Neural progenitor cell (in vitro differentiated cells): ENCODE results near the gene SURF1. TPM values are rescaled to one million over a fixed set of nuclear protein-coding genes. Genes with fewer than 3 reads are reported as not detected.
A peak's percentile ranks its signal among the peaks of the same experiment; 100 is the strongest.

Source experiments
- DNase-seq: peaks from one replicate; pipeline ENCODE4 v3.0.0-alpha.2; 2016; ENCODE audit warnings: low spot score
- H2AFZ ChIP-seq: fragments of 200-600 bp; sonication (generic); replicated peaks from 2 replicates; pipeline ENCODE4 v1.6.1; 2016; ENCODE audit warnings: antibody characterized with exemption
- H3F3A ChIP-seq: fragments of 200-600 bp; sonication (generic); 2 replicates; pipeline ENCODE4 v1.6.1; 2016; ENCODE audit warnings: antibody characterized with exemption, low read depth
- H3K27ac ChIP-seq: fragments of 200-600 bp; sonication (generic); 2 replicates; pipeline ENCODE4 v1.5.1; 2016; ENCODE audit warnings: mild to moderate bottlenecking
- H3K27me3 ChIP-seq: fragments of 200-600 bp; sonication (generic); 2 replicates; pipeline ENCODE4 v1.6.1; 2016; ENCODE audit warnings: mild to moderate bottlenecking, moderate library complexity
- H3K36me3 ChIP-seq: fragments of 200-600 bp; sonication (generic); 2 replicates; pipeline ENCODE4 v1.5.1; 2016
- H3K4me1 ChIP-seq: fragments of 200-600 bp; sonication (generic); 2 replicates; pipeline ENCODE4 v1.6.1; 2016; ENCODE audit warnings: mixed run types
- H3K4me2 ChIP-seq: fragments of 200-600 bp; sonication (generic); 2 replicates; pipeline ENCODE4 v1.6.1; 2016
- H3K4me3 ChIP-seq: fragments of 200-600 bp; sonication (generic); 2 replicates; pipeline ENCODE4 v1.5.1; 2016
- H3K79me2 ChIP-seq: fragments of 200-600 bp; sonication (generic); 2 replicates; pipeline ENCODE4 v1.6.1; 2016; ENCODE audit warnings: low read depth
- H3K9ac ChIP-seq: fragments of 200-600 bp; sonication (generic); 2 replicates; pipeline ENCODE4 v1.6.1; 2016
- H3K9me3 ChIP-seq: fragments of 200-600 bp; sonication (generic); 2 replicates; pipeline ENCODE4 v1.5.1; 2016; ENCODE audit warnings: low read depth
- H4K20me1 ChIP-seq: fragments of 200-600 bp; sonication (generic); 2 replicates; pipeline ENCODE4 v1.6.1; 2016; ENCODE audit warnings: low read depth
- H3K27ac Mint-ChIP-seq: 3 replicates; pipeline ENCODE4 v1.8.0; 2021; ENCODE audit warnings: mixed read lengths
- H3K27me3 Mint-ChIP-seq: 2 replicates; pipeline ENCODE4 v1.8.0; 2022; ENCODE audit warnings: low read depth, mild to moderate bottlenecking, inconsistent platforms, moderate library complexity, mixed read lengths; ENCODE audit not compliant: insufficient read depth
- H3K36me3 Mint-ChIP-seq: 3 replicates; pipeline ENCODE4 v1.8.0; 2021; ENCODE audit warnings: mixed read lengths
- H3K4me1 Mint-ChIP-seq: 3 replicates; pipeline ENCODE4 v1.8.0; 2021; ENCODE audit warnings: mixed read lengths
- H3K4me3 Mint-ChIP-seq: 3 replicates; pipeline ENCODE4 v1.8.0; 2021; ENCODE audit warnings: mild to moderate bottlenecking, moderate library complexity, mixed read lengths
- H3K9me3 Mint-ChIP-seq: 3 replicates; pipeline ENCODE4 v1.8.0; 2020; ENCODE audit warnings: mixed read lengths
- CTCF ChIP-seq: fragments of 200-600 bp; sonication (generic); IDR thresholded peaks from 2 replicates; pipeline ENCODE4 v1.5.1; 2017; ENCODE audit warnings: antibody characterized with exemption, mild to moderate bottlenecking
- EZH2 ChIP-seq: fragments of 200-600 bp; sonication (generic); IDR thresholded peaks from 2 replicates; pipeline ENCODE4 v1.6.1; 2017; ENCODE audit warnings: antibody characterized with exemption, mild to moderate bottlenecking, moderate library complexity
- EZH2phosphoT487 ChIP-seq: fragments of 200-600 bp; sonication (generic); IDR thresholded peaks from 2 replicates; pipeline ENCODE4 v1.6.1; 2017; ENCODE audit warnings: antibody characterized with exemption
- total RNA-seq: library from RNA; depleted of rRNA; stranded (reverse); fragments of >200 nt; gene quantifications from 2 replicates; pipeline ENCODE4 v1.2.3, GENCODE V29; 2015; ENCODE audit warnings: low replicate concordance

Gene SURF1
- total RNA-seq, 1 donor from 2014 or later: 31.0 TPM

- Histone ChIP-seq H3K9ac (no peak overlapping the region), H3K79me2 (peaks cover 28% of the 10 kb centered on the region), H4K20me1 (peaks cover 61% of the 10 kb centered on the region), H3K27me3 (no peaks in the 10 kb centered on the region), H3K27ac (no peak overlapping the region), H3K36me3 (no peaks in the 10 kb centered on the region), H3K4me3 (no peak overlapping the region), H2AFZ (no peak overlapping the region), H3F3A (peaks cover 6% of the 10 kb centered on the region), H3K9me3 (no peaks in the 10 kb centered on the region), H3K4me2 (no peak overlapping the region), H3K4me1 (peaks cover 5% of the 10 kb centered on the region)
- no peaks in the 10 kb centered on the region for H3K9me3 Mint-ChIP-seq
- no peak for TF ChIP-seq EZH2phosphoT487
- DNase-seq: no peak
- H3K36me3 Mint-ChIP-seq: peaks cover 26% of the 10 kb centered on the region
- H3K27ac Mint-ChIP-seq: no peak overlapping the region
- peaks cover 11% of the 10 kb centered on the region for H3K27me3 Mint-ChIP-seq
- no peak overlapping the region for H3K4me3 Mint-ChIP-seq
- peaks cover 9% of the 10 kb centered on the region for H3K4me1 Mint-ChIP-seq
These were observed 5.3 kb upstream of the SURF1 start for GRCh38 chr9:133361507-133362092.

GRCh38 chr9:133360400-133361393 is 4.4 kb upstream of the SURF1 start:
- peaks cover 54% of the 10 kb centered on the region for H4K20me1 ChIP-seq
- Mint-ChIP-seq H3K27me3 (peaks cover 7% of the 10 kb centered on the region), H3K27ac (no peak overlapping the region), H3K4me3 (no peak overlapping the region), H3K4me1 (peaks cover 9% of the 10 kb centered on the region), H3K36me3 (peaks cover 26% of the 10 kb centered on the region), H3K9me3 (no peaks in the 10 kb centered on the region)
- peaks cover 6% of the 10 kb centered on the region for H3F3A ChIP-seq
- peaks cover 24% of the 10 kb centered on the region for H3K79me2 ChIP-seq
- H2AFZ ChIP-seq: no peak overlapping the region
- TF ChIP-seq EZH2phosphoT487 (no peak), EZH2 (no peak), CTCF (no peak)
- DNase-seq: no peak
- no peaks in the 10 kb centered on the region for H3K9me3 ChIP-seq
- H3K4me2 ChIP-seq: no peak overlapping the region
- H3K36me3 ChIP-seq: no peaks in the 10 kb centered on the region
- no peak overlapping the region for H3K27ac ChIP-seq
- no peaks in the 10 kb centered on the region for H3K27me3 ChIP-seq
- H3K9ac ChIP-seq: no peak overlapping the region
- no peak overlapping the region for H3K4me3 ChIP-seq
- H3K4me1 ChIP-seq: peaks cover 6% of the 10 kb centered on the region

- Mint-ChIP-seq H3K4me1 (peaks cover 12% of the 10 kb centered on the region), H3K27me3 (peaks cover 7% of the 10 kb centered on the region), H3K9me3 (no peaks in the 10 kb centered on the region), H3K27ac (no peak overlapping the region), H3K36me3 (peaks cover 26% of the 10 kb centered on the region), H3K4me3 (no peak overlapping the region)
- Histone ChIP-seq H3K27ac (no peak overlapping the region), H4K20me1 (peaks cover 55% of the 10 kb centered on the region), H3K4me1 (peaks cover 11% of the 10 kb centered on the region), H3K79me2 (peaks cover 32% of the 10 kb centered on the region), H3K4me2 (no peak overlapping the region), H3K27me3 (no peaks in the 10 kb centered on the region), H3F3A (peaks cover 9% of the 10 kb centered on the region), H3K9me3 (no peaks in the 10 kb centered on the region), H3K4me3 (no peak overlapping the region), H3K36me3 (no peaks in the 10 kb centered on the region), H2AFZ (no peak overlapping the region), H3K9ac (no peak overlapping the region)
- peak; percentile 66 for DNase-seq
- TF ChIP-seq CTCF (peak; percentile 52), EZH2 (no peak), EZH2phosphoT487 (no peak)
These were observed 3.3 kb upstream of the SURF1 start for GRCh38 chr9:133359399-133360175.
